GM18499 (cell line): ENCODE measurements around the gene C7orf57.
"Not testable (repeated sequence)": the region's sequence is repeated elsewhere in the genome, so short reads cannot be mapped to it uniquely, and the experiment has no call there.

ENCODE experiments used
- ATAC-seq: cut with Tn5 transposase; IDR thresholded peaks from one replicate; pipeline ENCODE4 v1.9.1; 2021; ENCODE audit warnings: moderate number of reproducible peaks; ENCODE audit not compliant: insufficient read depth, unreplicated experiment

C7orf57 gene

DNA sequence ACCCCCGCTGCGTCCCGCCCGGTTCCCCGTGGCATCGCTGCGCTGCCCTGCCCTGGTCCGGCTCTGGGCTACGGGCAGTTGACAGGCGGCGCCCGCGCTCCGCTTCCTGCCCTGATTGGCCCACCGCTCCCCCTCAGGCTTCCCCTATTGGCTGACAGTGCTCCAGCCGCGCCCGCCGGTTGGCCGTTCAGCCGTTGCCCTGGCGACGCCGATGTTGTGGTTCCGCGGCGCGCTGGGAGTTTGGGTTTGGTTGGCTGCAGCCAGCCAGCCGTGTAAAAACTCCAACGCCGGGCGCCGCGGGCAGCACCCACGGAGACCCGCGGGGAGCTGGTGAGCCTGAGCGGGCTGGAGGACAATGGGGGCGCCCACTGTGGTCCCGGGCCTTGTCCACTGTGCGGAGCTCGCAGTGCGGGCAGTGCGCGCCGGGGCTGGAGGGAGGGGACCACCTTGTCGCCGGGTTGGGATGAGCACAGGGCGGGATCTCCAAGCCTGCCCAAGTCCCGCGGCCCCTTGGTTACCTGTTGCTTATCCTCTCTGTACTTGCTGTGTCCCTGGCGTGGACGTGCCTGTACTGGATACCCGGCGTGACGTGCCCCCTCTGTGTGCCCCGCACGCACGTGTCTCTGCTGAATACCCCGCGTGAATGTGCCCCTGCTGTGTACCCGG is at the start of gene C7orf57:
TSS of gene C7orf57 (plus strand) at position 243 of the 666 bp plus-strand sequence. CDS start 766 bp downstream, outside the sequence.
- peak; percentile 92 for ATAC-seq

- ATAC-seq: no peak
Measured at GRCh38 chr7:47988496-47989386, 46.6 kb upstream of the C7orf57 start.

GRCh38 chr7:47989607-47990400 is 45.5 kb upstream of the C7orf57 start:
- ATAC-seq: not testable (repeated sequence)

- ATAC-seq: no peak
Measured at GRCh38 chr7:47990592-47990991, 44.8 kb upstream of the C7orf57 start.

GRCh38 chr7:47991270-47991669 is 44.1 kb upstream of the C7orf57 start:
- ATAC-seq: no peak

GRCh38 chr7:47991741-47992311 is 43.5 kb upstream of the C7orf57 start:
- ATAC-seq: peak; percentile 91

GRCh38 chr7:47992446-47992845 is 42.9 kb upstream of the C7orf57 start:
- ATAC-seq: no peak

- ATAC-seq: no peak
Measured at GRCh38 chr7:47999413-47999812, 35.9 kb upstream of the C7orf57 start.

DNA sequence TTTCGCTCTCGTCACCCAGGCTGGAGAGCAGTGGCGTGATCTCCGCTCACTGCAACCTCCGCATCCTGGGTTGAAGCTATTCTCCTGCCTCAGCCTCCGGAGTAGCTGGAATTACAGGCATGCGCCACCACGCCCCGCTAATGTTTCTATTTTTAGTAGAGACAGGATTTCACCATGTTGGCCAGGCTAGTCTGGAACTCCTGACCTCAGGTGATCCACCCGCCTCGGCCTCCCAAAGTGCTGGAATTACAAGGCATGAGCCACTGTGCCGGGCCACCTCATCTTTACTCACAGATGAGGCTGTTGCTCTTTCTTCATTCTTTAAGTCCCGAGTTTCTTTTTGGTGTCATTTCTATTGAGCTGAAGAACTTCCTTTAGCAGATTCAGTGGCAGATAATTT is 35.2 kb upstream of the C7orf57 start:
- not testable (repeated sequence) for ATAC-seq

DNA sequence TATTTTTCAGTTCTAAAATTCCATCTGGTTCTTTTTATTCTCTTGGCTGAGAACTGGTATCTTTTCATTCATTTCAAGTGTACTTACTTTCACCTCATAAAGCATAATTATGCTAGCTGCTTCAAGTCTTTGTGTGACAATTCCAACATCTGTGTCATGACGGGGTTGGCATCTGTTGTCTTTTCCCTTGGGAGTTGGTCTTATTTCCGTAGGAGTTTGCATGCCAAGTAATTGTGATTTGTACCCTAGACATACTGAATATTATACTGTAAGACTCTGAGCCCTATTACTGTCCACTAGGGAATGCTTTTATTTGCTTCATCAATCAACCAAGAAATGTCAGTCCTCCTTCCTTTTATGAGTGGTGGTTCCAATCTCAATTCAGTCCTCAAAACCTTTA is 31.3 kb upstream of the C7orf57 start:
- no peak for ATAC-seq

DNA sequence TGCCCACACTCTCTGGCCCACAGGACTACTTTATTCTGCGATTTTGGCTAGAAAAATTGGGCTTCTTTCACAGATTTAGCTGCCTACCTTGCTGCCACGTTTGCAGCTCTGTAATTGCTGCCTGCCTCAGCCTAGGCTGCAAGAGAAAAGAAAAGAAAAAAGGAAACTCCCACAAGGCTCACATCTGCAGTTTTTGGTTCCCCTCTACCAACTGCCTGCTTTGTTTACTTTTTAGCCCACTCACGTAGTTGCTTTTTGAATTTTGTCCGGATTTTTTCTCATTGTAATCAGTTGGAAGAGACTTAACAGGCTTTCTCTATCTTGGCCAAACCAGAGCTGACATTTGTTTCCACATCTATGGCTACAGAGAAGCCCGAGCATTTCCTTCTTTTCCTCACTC is 30.7 kb upstream of the C7orf57 start:
- no peak for ATAC-seq

DNA sequence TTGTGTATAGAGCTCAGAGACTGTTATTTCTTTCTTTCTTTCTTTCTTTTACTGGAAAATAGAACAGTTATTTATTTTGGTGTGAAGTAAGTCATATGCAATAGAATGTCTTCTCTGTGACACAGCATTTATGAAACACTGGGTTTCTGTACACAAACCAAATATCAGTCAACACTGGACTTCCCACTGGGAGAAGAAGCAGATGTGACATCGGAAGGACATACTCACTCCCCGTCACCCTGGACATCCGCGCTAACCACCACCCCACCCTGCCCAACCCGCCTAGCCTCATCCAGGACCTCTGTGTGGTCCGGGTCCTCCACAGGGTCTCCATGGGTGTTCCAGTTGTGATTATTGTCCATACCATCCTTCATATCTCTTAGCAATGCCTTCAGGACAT is 28.5 kb upstream of the C7orf57 start:
- no peak for ATAC-seq

DNA sequence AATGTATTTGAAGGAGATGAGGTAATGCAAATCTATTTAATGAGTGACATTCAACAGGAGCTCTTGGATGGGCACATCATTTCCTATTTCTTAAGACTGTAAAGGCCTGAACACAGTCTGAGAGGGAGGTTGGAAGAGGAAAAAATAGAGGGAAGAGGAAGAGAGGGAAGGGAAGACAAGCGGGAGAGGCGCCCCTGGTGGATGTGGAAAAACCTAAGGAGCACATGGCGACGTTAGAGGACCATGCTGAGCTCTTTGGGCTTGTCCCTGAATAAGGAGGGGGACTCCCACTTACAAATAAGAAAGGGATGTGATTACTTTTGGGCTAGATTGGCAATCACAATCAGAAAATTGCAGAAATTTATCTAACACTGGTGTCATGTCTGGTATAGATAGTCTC is 26.1 kb upstream of the C7orf57 start:
- no peak for ATAC-seq

DNA sequence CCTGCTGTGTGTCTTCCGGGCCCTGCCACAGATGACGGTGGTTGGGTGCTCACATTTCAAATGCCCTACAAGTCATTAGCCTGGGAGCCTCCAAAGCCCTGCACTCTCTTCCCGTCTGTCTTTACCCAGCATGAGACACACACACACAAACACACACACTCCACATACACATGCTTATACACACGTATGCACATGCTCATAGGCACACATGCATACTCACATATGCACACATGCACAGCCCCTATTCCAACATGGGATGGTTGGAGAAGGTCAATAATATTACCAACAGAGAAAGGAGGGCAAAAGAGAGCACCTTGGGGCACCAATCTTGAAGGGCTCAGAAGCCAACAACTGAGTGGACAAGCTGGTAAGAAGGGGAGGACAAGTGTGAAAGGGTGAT is 25.4 kb upstream of the C7orf57 start:
- no peak for ATAC-seq

- ATAC-seq: no peak
Measured at GRCh38 chr7:48011323-48011722, 24.0 kb upstream of the C7orf57 start.

DNA sequence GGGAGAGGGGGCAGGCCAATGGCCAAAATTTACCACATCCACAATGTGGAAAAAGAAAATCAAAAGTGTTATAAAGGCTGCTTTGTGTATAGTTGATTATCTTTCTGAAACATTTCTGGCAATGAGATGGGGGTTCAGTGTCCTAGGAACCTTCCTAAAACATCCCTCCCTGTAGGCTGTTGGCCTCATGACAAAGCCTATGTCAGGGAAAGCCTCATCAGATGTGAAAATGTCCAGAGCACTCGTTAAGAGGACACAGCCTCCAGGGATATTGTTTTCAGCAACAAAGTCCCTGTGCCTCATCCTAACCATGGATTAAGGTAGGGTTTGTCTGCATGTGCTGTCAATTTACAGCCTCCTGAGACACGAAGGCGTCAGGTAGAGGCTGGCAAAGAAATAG is 23.4 kb upstream of the C7orf57 start:
- no peak for ATAC-seq

DNA sequence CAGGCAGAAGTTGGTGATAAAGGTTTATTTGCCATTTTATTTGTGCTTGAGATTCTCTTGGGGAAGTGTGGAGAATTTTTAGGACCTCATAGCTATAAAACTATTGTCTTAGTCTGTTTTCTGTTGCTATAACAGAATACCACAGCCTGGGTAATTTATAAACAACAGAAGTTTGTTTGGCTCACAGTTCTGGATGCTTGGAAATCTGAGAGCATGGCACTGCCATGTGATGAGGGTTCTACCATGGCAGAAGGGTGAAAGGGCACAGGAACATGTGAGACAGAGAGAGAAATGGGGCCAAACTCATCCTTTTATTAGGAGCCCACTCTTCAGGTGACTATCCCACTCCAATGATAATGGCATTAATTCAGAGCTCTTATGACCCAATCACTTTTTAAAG is 18.7 kb upstream of the C7orf57 start:
- ATAC-seq: no peak

GRCh38 chr7:48017674-48018073 is 17.7 kb upstream of the C7orf57 start:
- ATAC-seq: no peak

GRCh38 chr7:48025624-48026023 is 9.7 kb upstream of the C7orf57 start:
- no peak for ATAC-seq

DNA sequence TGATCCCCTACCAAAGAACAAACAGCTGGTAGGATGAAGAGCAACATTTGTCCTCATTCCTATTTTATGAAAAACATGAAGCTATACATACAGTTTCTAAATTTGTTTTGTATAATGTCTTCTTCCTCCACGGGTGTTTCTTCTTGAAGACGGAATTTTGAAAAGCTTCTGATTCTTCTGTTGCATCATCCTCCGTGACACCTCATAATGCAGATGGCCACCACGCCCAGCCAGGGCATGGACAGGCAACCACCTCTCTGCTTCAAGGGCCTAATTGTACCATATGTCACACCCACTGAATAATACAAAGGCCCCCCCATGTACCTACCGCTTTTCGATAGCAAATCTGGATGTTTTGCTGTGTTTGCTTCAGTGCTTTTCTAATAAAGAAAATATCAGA is 6.4 kb upstream of the C7orf57 start, which contains the start of gene SUN3:
TSS of gene SUN3 (minus strand) at position 170 of the 400 bp plus-strand sequence. CDS start at position 1, 169 bp downstream.
- ATAC-seq: no peak
